ENCODE results near the gene JMJD1C.

Gene JMJD1C

DNA sequence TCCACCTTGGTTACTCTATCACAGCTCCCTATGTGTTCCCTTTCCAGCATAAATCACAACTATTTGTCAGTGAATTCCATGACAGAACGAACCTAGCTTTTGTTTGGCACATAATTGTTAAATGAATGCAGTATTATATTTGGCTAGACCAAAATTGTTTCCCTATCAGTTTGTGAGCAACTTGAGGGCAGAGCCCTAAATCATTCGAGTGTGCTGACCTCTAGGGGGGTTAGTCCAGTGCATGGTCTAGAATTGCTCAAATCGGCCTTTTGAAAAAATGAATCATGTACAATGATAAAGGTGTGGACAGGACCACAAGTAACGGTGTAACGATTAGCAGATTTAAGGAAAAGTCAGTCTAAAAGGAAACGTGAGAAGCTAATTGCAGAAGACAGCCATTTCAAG lies 333.1 kb downstream of the JMJD1C start:
- DNase-seq (ENCODE audit: insufficient read length, low spot score), result no peak
- TF ChIP-seq SPI1 (IDR thresholded peaks at IDR 0.05; ENCODE audit: low read depth, low read length) (no peak), PAX5 (IDR thresholded peaks at IDR 0.05; ENCODE audit: insufficient read depth, low read length, severe bottlenecking) (no peak), POLR2A (IDR thresholded peaks at IDR 0.05; ENCODE audit: low read depth, low read length) (no peak), TAF1 (IDR thresholded peaks at IDR 0.05; ENCODE audit: low read depth, low read length) (no peak), POLR2AphosphoS5 (IDR thresholded peaks at IDR 0.05; ENCODE audit: low read depth, low read length) (no peak), POU2F2 (IDR thresholded peaks at IDR 0.05; ENCODE audit: low read depth, low read length) (no peak)
- FAIRE-seq, result no peak

DNA sequence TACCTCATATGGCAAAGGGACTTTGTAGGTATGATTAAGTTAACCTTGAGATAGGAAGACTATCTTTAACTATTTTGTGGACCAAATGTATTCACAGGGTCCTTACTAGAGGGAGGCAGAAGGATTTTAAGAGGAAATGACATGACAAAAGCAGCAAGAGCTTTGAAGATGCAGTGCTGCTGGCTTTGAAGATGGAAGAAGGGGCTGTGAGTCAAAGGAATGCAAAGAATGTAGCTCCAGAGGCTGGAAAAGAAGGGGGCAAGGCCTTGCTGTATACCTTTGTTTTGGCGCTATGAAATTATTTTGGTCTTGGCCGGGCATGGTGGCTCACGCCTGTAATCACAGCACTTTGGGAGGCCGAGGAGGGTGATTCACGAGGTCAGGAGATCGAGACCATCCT lies 335.9 kb downstream of the JMJD1C start:
- TF ChIP-seq POU2F2 (IDR thresholded peaks at IDR 0.05; ENCODE audit: low read depth, low read length) (no peak), TAF1 (IDR thresholded peaks at IDR 0.05; ENCODE audit: low read depth, low read length) (no peak)
- FAIRE-seq, result no peak

DNA sequence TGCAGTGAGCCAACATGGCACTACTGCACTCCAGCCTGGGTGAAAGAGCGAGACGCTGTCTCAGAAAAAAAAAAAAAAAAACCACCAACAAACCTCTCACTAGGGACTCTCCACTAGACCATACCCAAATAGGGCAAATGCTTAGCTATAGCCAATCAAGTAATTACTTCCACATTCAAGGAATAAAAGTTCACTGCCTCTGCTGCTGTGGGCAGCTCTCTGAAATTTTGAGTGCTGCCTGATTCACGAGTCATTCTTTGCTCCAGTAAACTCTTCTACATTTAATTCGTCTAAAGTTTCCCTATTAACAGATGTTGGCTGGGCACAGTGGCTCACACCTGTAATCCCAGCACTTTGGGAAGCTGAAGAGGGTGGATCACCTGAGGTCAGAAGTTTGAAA lies 337.3 kb downstream of the JMJD1C start:
- DNase-seq (ENCODE audit: insufficient read length, low spot score) (no peak), FAIRE-seq (no peak)
- TF ChIP-seq POU2F2 (IDR thresholded peaks at IDR 0.05; ENCODE audit: low read depth, low read length) (no peak), SPI1 (IDR thresholded peaks at IDR 0.05; ENCODE audit: low read depth, low read length) (no peak), TAF1 (IDR thresholded peaks at IDR 0.05; ENCODE audit: low read depth, low read length) (no peak)

More for the DNA sequence above, 335.9 kb downstream of the JMJD1C start:
- DNase-seq (ENCODE audit: insufficient read length, low spot score), result no peak

DNA sequence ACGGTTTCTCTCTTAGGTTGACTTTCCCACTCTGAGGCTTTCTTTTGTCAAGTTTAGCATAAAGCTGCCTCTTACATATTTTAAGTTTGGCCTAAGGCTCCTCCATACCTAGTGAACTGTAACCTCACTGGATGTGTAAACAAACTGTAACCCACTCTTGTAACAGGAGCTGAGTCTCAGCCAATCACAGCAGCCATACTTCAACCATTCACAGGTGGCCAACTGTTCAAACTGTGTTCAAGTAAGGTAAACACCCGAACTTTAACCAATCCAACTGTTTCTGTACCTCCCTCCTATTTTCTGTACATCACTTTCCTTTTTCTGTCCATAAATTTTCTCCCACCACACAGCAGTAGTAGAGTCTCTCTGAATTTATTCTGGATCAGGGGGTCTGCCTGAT lies 340.3 kb downstream of the JMJD1C start:
- DNase-seq (ENCODE audit: insufficient read length, low spot score) (no peak), FAIRE-seq (no peak)
- no peak for TF ChIP-seq POLR2AphosphoS5 (IDR thresholded peaks at IDR 0.05; ENCODE audit: low read depth, low read length)
- no peak for TF ChIP-seq POLR2A (IDR thresholded peaks at IDR 0.05; ENCODE audit: low read depth, low read length)
- no peak for TF ChIP-seq TAF1 (IDR thresholded peaks at IDR 0.05; ENCODE audit: low read depth, low read length)
- TF ChIP-seq POU2F2 (IDR thresholded peaks at IDR 0.05; ENCODE audit: low read depth, low read length), result no peak
- no peak for TF ChIP-seq PAX5 (IDR thresholded peaks at IDR 0.05; ENCODE audit: insufficient read depth, low read length, severe bottlenecking)
- TF ChIP-seq SPI1 (IDR thresholded peaks at IDR 0.05; ENCODE audit: low read depth, low read length), result no peak

DNA sequence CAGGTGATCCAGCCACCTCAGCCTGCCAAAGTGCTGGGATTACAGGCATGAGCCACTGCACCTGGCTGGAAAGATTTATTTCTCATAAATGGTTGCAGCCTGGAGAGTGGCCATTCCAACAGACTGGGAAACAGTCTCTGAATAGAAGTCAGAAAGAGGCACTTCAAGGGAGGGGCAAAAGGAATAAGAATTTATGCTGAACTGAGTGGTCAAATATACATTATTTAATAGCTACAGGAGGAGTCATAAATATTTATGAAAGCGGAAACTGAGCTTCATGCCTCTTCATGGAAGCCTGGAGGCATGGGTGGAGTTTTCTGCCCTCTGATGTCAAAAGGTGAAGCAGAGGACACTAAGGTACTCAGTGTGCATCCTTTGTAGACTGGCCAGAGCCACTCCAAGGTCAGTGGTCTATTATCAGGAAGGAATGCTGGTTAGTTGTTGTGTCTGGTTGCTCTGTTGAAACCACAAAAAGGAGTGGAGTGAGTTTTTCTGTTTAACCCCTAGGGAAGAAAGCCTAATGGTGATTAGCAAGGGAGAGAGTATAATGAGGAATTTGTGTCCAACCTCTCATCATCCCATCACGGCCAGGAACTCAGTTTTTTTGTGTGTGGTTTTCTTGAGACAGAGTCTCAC lies 341.9 kb downstream of the JMJD1C start:
- DNase-seq (ENCODE audit: insufficient read length, low spot score) (no peak), FAIRE-seq (no peak)
- no peak for TF ChIP-seq POU2F2 (IDR thresholded peaks at IDR 0.05; ENCODE audit: low read depth, low read length)
- TF ChIP-seq SPI1 (IDR thresholded peaks at IDR 0.05; ENCODE audit: low read depth, low read length), result no peak
- TF ChIP-seq POLR2AphosphoS5 (IDR thresholded peaks at IDR 0.05; ENCODE audit: low read depth, low read length), result no peak

DNA sequence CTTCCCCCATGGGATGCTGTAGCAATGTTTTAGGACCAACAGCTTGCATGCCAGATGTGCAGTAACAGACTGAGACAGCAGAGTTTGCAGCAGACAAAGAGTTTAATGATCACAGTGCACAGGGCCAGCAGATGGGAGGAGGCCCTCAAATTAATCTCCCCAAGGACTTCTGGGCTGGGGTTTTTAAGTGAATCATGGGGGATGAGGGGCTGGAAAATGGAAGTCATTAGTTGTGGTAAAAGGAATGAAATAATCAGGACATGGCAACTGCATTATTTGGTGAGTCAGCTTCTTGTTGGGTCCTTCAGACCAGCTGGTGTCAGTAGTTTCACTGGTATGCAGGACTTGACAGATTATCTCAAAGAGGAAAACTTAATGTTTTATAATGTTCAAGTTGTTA lies 345.2 kb downstream of the JMJD1C start:
- no peak for TF ChIP-seq POLR2AphosphoS5 (IDR thresholded peaks at IDR 0.05; ENCODE audit: low read depth, low read length)
- TF ChIP-seq POU2F2 (IDR thresholded peaks at IDR 0.05; ENCODE audit: low read depth, low read length), result no peak
- TF ChIP-seq PAX5 (IDR thresholded peaks at IDR 0.05; ENCODE audit: insufficient read depth, low read length, severe bottlenecking), result no peak
- no peak for TF ChIP-seq POLR2A (IDR thresholded peaks at IDR 0.05; ENCODE audit: low read depth, low read length)
- no peak for TF ChIP-seq SPI1 (IDR thresholded peaks at IDR 0.05; ENCODE audit: low read depth, low read length)
- no peak for TF ChIP-seq TAF1 (IDR thresholded peaks at IDR 0.05; ENCODE audit: low read depth, low read length)
- DNase-seq (ENCODE audit: insufficient read length, low spot score) (no peak), FAIRE-seq (no peak)

DNA sequence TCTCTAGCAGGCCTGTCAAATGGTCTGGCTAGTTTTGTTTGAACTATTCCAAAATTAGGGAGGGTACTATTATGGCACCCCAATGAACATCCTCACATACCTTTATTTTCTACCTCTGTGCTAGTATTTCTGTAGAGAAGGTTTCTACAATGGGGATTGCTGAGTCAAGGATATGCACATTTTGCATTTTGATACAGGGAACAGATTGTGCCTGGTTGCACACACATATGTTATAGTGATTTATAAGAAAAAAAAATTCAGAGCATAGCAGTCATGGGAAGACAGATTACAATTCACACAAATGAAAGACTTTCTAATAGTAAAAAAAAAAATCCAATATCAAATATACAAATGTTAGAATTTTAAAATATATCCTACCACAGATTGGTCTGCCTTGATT lies 346.7 kb downstream of the JMJD1C start:
- FAIRE-seq (no peak), DNase-seq (ENCODE audit: insufficient read length, low spot score) (no peak)
- TF ChIP-seq TAF1 (IDR thresholded peaks at IDR 0.05; ENCODE audit: low read depth, low read length) (no peak), SPI1 (IDR thresholded peaks at IDR 0.05; ENCODE audit: low read depth, low read length) (no peak), POLR2A (IDR thresholded peaks at IDR 0.05; ENCODE audit: low read depth, low read length) (no peak), PAX5 (IDR thresholded peaks at IDR 0.05; ENCODE audit: insufficient read depth, low read length, severe bottlenecking) (no peak), POLR2AphosphoS5 (IDR thresholded peaks at IDR 0.05; ENCODE audit: low read depth, low read length) (no peak), POU2F2 (IDR thresholded peaks at IDR 0.05; ENCODE audit: low read depth, low read length) (no peak)
